Body of pancreas (tissue), 4 donors: ENCODE data around the gene KNCN.

Experiments used
- CTCF ChIP-seq, 7 experiments: fragments of 450-650 bp in 4 of 7; fragments of 200-600 bp in 3 of 7; sonication (generic) in 3 of 7; IDR thresholded peaks; one replicate each; pipeline ENCODE4 v1.5.1; 2016 to 2019; ENCODE audit warnings: antibody characterized with exemption in 7 of 7
- POLR2A ChIP-seq, 3 donors: fragments of 450-650 bp; IDR thresholded peaks; one replicate each; pipeline ENCODE4 v1.6.1; 2016; ENCODE audit warnings: antibody characterized with exemption in 3 of 3, mild to moderate bottlenecking in 2 of 3

DNA sequence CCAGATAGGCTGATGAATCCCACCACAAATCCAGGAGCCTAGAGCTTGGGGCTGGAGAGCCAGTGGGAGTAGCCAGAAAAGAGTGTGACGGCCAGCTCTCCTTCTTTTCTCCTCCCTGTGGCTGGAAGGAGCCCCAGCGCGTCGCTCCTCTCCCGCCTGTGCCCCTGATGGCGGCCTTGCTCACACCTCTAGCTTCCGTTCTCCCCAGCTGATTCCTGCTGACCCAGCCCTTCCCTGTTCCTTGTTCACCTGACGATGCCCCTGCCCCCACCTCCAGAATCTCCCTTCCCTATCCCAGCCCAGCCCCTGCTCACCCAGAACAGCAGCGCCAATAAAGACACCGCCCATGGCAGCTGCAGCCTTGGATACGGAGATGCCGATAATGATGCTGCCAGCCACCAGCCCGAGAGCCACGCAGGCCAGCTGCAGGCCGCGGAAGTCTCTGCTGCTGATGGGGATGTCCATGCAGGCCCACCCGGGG is 656 bp downstream of the KNCN start:
- TF ChIP-seq CTCF (IDR thresholded peaks at IDR 0.05) (no peak), POLR2A (IDR thresholded peaks at IDR 0.05) (no peak)
